ENCODE data around the gene SCNN1A.

DNA sequence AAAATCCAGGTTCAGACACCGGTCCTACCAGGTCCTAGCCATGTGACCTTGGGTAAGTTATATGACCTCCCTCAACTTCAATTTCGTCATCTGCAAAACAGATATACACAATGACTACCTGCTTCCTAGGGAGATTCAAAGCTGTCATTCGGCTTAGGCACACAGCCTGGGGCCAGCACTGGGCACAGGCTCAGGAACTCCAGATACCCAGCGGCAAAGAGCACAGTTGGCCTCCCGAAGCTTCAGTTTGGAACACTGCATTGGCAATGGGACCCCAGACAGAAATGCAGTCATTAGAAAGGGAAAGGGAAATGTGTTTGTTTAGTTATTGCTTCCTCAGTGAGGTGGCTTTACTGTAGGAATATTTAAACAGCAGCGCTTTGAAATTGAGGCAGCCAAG, 53.5 kb downstream of the SCNN1A start:
- TF ChIP-seq POLR2A (IDR thresholded peaks at IDR 0.05) (no peak), POLR2AphosphoS5 (IDR thresholded peaks at IDR 0.05) (peak in 2 of 3 donors; percentile 18 to 30)
- TF ChIP-seq, protein P1, sequence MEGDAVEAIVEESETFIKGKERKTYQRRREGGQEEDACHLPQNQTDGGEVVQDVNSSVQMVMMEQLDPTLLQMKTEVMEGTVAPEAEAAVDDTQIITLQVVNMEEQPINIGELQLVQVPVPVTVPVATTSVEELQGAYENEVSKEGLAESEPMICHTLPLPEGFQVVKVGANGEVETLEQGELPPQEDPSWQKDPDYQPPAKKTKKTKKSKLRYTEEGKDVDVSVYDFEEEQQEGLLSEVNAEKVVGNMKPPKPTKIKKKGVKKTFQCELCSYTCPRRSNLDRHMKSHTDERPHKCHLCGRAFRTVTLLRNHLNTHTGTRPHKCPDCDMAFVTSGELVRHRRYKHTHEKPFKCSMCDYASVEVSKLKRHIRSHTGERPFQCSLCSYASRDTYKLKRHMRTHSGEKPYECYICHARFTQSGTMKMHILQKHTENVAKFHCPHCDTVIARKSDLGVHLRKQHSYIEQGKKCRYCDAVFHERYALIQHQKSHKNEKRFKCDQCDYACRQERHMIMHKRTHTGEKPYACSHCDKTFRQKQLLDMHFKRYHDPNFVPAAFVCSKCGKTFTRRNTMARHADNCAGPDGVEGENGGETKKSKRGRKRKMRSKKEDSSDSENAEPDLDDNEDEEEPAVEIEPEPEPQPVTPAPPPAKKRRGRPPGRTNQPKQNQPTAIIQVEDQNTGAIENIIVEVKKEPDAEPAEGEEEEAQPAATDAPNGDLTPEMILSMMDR (IDR thresholded peaks at IDR 0.05): no peak
